Stimulated activated effector memory CD8-positive, alpha-beta T cell treated with anti-CD3 and anti-CD28 coated beads, Interleukin-12 subunit alpha, Interleukin-12 subunit beta, amount 100 ng/mL, for 72 hours (primary cell): ENCODE results near the gene NDOR1.

ENCODE experiments used
- ATAC-seq: fragments of 150-1000 bp; cut with Tn5 transposase; 2 replicates; pipeline ENCODE4 v1.10.0; 2021
- DNase-seq, 2 donors: peaks; one replicate each; pipeline ENCODE4 v3.0.0; 2021 to 2022; ENCODE audit warnings: low spot score in 2 of 2
- H3K27ac Mint-ChIP-seq: one replicate; pipeline ENCODE4 v1.8.0; 2022; ENCODE audit warnings: mild to moderate bottlenecking, mixed read lengths
- H3K36me3 Mint-ChIP-seq: one replicate; pipeline ENCODE4 v1.8.0; 2022; ENCODE audit warnings: mild to moderate bottlenecking, mixed read lengths
- H3K4me1 Mint-ChIP-seq: one replicate; pipeline ENCODE4 v1.8.0; 2022; ENCODE audit warnings: mixed read lengths
- H3K4me3 Mint-ChIP-seq: one replicate; pipeline ENCODE4 v1.8.0; 2022; ENCODE audit warnings: mild to moderate bottlenecking, mixed read lengths
- H3K9me3 Mint-ChIP-seq: one replicate; pipeline ENCODE4 v1.8.0; 2022; ENCODE audit warnings: mixed read lengths

NDOR1 gene

GRCh38 chr9:137205126-137206069 lies at the start of gene NDOR1, which contains the start of gene TMEM203:
Gene NDOR1 (plus strand): TSS chr9:137205700. CDS start chr9:137205778, 78 bp downstream.
Gene TMEM203 (minus strand): TSS chr9:137205648. CDS start chr9:137205414, 234 bp downstream.
- H3K27ac Mint-ChIP-seq = peak within 1 kb of the TSS; percentile 97
- ATAC-seq (peak; percentile 77), DNase-seq (peak; percentile 94 to 97)
- H3K4me1 Mint-ChIP-seq = peaks cover 45% of the 10 kb centered on the region
- peaks cover 50% of the 10 kb centered on the region for H3K36me3 Mint-ChIP-seq
- no peaks in the 10 kb centered on the region for H3K9me3 Mint-ChIP-seq
- peak within 1 kb of the TSS; percentile 94 for H3K4me3 Mint-ChIP-seq

GRCh38 chr9:137156567-137157375 lies 48.7 kb upstream of the NDOR1 start:
- DNase-seq = peak; percentile 56 to 77
- Mint-ChIP-seq H3K36me3 (no peaks in the 10 kb centered on the region), H3K4me3 (peak overlapping the region; percentile 53), H3K4me1 (peaks cover 23% of the 10 kb centered on the region), H3K9me3 (no peaks in the 10 kb centered on the region), H3K27ac (no peak overlapping the region)
- ATAC-seq = peak; percentile 73

- DNase-seq (no peak), ATAC-seq (no peak)
- Mint-ChIP-seq H3K36me3 (no peaks in the 10 kb centered on the region), H3K4me3 (peak overlapping the region; percentile 53), H3K4me1 (peaks cover 23% of the 10 kb centered on the region), H3K27ac (no peak overlapping the region), H3K9me3 (no peaks in the 10 kb centered on the region)
Measured at GRCh38 chr9:137157618-137158415, 47.7 kb upstream of the NDOR1 start.

- H3K27ac Mint-ChIP-seq = no peak overlapping the region
- H3K4me1 Mint-ChIP-seq = peaks cover 23% of the 10 kb centered on the region
- no peak overlapping the region for H3K4me3 Mint-ChIP-seq
- DNase-seq (no peak), ATAC-seq (no peak)
- H3K36me3 Mint-ChIP-seq = no peaks in the 10 kb centered on the region
- no peaks in the 10 kb centered on the region for H3K9me3 Mint-ChIP-seq
Measured at GRCh38 chr9:137158625-137159024, 46.9 kb upstream of the NDOR1 start.

GRCh38 chr9:137159105-137160053 lies 46.1 kb upstream of the NDOR1 start:
- Mint-ChIP-seq H3K27ac (no peak overlapping the region), H3K36me3 (no peaks in the 10 kb centered on the region), H3K4me3 (no peak overlapping the region), H3K9me3 (no peaks in the 10 kb centered on the region), H3K4me1 (peaks cover 23% of the 10 kb centered on the region)
- no peak for ATAC-seq
- no peak for DNase-seq

GRCh38 chr9:137160054-137160425 lies 45.5 kb upstream of the NDOR1 start:
- Mint-ChIP-seq H3K27ac (no peak overlapping the region), H3K4me1 (peaks cover 23% of the 10 kb centered on the region), H3K36me3 (no peaks in the 10 kb centered on the region), H3K4me3 (no peak overlapping the region), H3K9me3 (no peaks in the 10 kb centered on the region)
- ATAC-seq = no peak
- DNase-seq = no peak

GRCh38 chr9:137160716-137161557 lies 44.6 kb upstream of the NDOR1 start:
- Mint-ChIP-seq H3K4me3 (no peak overlapping the region), H3K27ac (no peak overlapping the region), H3K36me3 (no peaks in the 10 kb centered on the region), H3K9me3 (no peaks in the 10 kb centered on the region), H3K4me1 (peaks cover 23% of the 10 kb centered on the region)
- DNase-seq (no peak), ATAC-seq (no peak)

- H3K4me3 Mint-ChIP-seq = no peak overlapping the region
- no peaks in the 10 kb centered on the region for H3K9me3 Mint-ChIP-seq
- H3K36me3 Mint-ChIP-seq = no peaks in the 10 kb centered on the region
- ATAC-seq = no peak
- DNase-seq = no peak
- H3K4me1 Mint-ChIP-seq = peaks cover 23% of the 10 kb centered on the region
- no peak overlapping the region for H3K27ac Mint-ChIP-seq
Measured at GRCh38 chr9:137161558-137162486, 43.7 kb upstream of the NDOR1 start.

- H3K27ac Mint-ChIP-seq = no peak overlapping the region
- H3K36me3 Mint-ChIP-seq = no peaks in the 10 kb centered on the region
- DNase-seq (no peak), ATAC-seq (peak; percentile 29)
- H3K4me1 Mint-ChIP-seq = peaks cover 17% of the 10 kb centered on the region
- no peaks in the 10 kb centered on the region for H3K9me3 Mint-ChIP-seq
- H3K4me3 Mint-ChIP-seq = peak overlapping the region; percentile 32
Measured at GRCh38 chr9:137162505-137163364, 42.8 kb upstream of the NDOR1 start.

- peak overlapping the region; percentile 32 for H3K4me3 Mint-ChIP-seq
- H3K36me3 Mint-ChIP-seq = no peaks in the 10 kb centered on the region
- DNase-seq = no peak
- peaks cover 11% of the 10 kb centered on the region for H3K4me1 Mint-ChIP-seq
- no peak for ATAC-seq
- no peak overlapping the region for H3K27ac Mint-ChIP-seq
- H3K9me3 Mint-ChIP-seq = no peaks in the 10 kb centered on the region
Measured at GRCh38 chr9:137163365-137163715, 42.2 kb upstream of the NDOR1 start.

- ATAC-seq (no peak), DNase-seq (no peak)
- H3K4me3 Mint-ChIP-seq = peak overlapping the region; percentile 32
- no peak overlapping the region for H3K27ac Mint-ChIP-seq
- no peaks in the 10 kb centered on the region for H3K36me3 Mint-ChIP-seq
- no peaks in the 10 kb centered on the region for H3K9me3 Mint-ChIP-seq
- H3K4me1 Mint-ChIP-seq = peaks cover 7% of the 10 kb centered on the region
Measured at GRCh38 chr9:137163805-137164204, 41.7 kb upstream of the NDOR1 start.
